ENCODE results near the gene RACK1.

The RACK1 gene

DNA sequence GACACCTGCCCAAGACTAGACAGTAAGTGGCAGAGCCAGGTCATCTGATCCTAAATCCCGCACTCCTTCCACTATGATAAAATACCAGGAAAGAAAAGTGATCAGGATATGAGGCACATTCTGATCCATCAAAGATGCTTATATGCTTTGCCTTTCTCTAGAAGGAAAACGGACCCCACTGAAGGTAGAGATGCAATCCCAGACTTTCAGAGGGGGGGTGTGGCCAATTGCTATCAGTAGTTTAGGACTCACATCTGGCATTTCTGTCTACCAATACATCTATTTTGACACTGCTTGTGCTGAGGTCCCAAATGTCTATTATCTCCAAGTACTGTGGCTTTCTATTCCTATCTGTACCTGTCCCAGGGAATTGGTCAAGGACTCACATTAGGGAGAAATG lies 15.6 kb upstream of the RACK1 start:
- DNase-seq: no peak

DNA sequence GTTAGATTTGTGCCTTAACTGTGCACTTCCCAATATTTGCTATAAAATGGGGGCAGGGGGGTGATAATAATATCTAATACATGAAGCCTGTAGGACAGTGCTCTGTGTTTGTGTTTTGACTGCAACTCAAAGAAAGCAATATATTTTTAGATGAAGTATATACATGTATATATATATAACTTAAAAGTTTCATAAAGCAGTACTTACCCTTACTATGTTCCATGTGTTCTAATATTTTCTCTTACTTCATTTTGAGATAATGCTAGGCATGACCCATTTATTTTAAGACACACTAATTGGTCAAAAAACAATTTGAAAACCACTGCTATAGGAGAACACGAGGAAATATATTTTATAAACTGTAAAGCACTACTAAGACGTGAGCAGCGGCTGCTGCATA lies 14.9 kb upstream of the RACK1 start:
- no peak for DNase-seq

DNA sequence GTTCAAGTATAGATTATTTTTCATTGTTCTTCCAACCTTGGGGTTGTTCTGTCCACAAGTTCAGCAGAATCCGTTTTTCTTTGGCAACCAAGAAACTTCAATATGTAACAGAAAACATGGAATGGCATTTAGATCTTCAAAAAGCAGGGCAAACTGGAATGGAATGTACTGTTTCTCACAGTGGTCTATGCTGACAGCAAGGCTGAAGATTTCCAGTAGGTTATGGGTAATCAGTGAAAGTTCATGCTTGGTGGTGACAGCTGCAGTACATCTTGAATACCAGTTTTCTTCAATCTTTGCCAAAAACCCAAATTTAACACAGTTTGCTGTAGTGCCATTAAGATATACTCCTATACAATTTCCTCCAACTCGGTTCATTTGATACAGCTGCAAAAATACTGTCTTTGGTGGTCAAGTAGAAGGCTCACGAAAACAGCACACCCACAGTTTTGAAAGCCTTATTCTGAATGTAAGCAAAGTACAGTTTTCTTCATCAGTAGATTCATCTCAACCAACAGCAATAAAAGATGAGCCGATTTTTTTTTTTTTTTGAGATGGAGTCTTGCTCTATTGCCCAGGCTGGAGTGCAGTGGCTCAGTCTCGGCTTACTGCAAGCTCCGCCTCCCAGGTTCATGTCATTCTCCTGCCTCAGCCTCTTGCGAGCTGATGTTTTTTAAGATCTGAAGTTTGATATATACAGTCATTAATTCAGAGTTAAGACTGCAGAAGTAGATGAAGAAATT lies 12.3 kb upstream of the RACK1 start:
- DNase-seq: no peak

DNA sequence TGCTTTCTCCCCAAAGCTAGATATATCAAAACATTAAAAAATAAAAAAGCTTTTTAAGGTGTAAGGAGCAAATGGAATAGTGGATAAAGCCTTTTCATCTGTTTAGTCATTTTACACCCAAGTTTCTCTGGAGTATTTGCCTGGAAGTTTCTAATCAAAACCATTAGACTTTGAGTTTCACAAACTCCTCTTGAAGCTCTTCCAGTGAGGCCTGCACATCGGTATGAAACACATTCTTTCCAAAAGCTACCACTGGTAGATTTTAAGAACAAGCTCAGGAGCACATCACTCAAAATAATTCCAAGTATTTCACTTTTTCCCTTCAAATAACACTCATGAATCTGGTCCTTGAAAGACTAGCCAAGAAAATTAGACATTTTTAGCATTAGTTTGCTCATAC lies 11.6 kb upstream of the RACK1 start:
- DNase-seq: no peak

DNA sequence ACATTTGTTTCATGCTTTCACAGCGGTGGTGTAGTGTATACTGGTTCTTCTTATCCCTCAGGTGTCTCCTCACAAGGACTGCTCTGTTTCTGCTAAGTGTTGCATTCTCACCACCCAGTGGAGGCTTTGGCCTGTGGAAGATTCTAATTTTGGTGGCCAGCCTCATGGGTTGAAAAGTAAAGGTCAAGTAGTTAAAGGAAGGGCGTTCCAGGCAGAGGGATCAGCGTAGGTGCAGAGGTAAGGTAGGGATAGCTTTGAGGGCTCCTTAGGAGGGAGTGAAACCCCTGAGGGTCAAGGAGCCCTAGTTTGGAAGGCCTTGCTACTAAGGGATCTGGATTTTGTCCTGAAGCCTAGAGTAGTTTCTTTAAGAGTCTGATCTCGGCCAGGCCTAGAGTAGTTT lies 4.6 kb upstream of the RACK1 start:
- DNase-seq: no peak

DNA sequence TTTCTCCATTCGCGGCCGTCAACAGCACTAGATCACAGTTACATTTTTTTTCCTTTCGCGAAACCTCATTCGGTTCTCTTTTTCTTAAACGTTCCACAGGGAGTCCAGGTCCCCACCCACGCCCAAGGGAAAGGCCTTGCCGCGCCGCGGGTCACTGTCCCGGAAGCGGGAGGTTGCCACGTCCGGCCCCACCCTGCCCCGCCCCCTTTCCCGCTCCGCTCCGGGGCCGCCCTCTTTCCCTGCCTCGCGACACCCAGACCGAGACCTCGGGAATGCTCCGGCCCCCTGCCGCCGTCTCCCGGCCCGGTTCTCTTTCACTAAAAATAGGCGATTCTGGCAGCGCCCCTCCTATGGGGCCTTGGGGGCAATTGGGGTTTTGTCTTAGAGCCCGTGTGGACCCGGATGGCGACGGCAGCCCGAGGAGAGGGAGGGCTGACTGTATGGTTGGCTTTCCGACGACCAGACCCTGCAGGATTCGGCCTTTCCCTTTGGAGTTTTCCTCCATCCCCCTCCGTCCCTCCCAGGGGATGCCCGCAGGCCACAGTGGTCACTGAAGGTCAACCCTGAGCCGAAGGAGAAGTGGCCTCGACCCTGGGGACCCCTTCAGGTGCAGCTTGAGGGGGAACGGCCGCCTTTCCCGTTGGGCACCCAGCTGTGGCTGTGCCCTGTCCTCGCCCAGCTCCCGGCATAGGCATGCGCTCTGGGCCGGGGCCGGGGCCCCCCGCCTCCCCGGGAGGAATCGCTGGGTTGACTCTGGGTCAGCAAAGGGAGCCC lies 2.8 kb upstream of the RACK1 start:
- peak; percentile 82 to 87 for DNase-seq

DNA sequence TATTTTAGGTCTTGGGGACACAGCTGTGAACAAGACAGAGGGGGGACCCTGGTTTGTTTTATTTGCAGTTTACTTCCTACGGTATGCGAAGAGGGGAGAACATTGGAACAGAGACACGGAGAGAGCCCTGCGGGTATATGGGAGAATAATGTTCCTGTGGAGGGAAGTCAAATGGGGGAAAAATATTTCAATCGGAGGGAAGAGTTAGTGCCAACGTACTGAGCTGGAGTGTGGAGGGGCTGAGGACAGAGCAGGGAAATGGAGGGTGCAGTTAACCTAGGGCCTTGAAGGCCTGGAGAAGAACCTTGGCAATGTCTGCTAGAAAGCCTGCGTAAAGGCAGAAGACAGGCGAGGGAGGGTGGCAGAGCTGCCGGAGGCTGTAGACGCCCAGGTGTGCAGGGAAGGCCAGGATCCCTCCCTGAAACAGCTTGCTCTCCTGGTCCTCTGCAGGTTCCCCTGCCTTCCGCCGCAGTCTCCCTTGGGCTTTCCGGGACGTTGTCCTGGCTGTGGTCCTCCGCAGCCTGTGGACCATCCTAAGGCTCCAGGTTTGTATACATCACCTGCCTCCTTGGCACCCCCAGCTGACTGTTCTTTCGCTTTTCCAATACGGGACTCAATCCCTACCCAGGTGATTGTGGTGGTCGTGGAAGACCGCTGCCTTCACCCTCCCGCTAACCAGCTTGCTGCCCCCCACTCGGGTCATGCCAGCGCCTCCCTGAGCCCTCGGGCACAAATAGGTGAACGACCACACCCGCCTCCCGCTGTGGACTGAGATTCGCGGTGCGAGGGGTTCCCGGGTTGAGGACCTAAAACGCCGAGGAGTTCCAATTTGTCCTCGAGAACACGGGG lies 1.9 kb upstream of the RACK1 start:
- no peak for DNase-seq

DNA sequence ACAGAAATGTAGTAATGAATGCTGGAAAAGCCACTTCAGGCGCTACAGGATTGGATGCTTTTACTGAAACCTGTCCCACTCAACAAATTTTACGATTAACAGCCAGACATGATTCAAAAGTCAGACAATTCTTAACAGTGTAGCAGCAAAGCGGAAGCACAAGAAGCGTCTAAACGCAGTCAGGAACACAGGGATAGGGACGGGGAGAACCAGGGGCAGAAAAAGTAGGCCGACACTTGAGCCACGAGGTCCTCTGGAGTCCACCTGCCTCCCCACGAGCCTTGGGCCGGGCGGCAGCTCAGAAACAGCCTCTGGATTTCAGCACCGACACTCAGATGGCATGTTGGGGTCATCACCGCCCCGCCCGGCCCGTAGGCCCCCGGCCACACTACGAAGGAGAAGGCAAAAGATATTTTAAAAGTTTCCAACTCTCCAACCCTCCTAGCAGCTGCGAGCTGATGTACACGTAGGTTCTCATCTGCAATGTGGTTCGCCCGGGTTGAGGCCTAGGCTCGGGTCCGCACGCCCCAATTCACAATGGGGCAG lies 615 bp downstream of the RACK1 start:
- peak in 1 of 2 donors; percentile 54 for DNase-seq

DNA sequence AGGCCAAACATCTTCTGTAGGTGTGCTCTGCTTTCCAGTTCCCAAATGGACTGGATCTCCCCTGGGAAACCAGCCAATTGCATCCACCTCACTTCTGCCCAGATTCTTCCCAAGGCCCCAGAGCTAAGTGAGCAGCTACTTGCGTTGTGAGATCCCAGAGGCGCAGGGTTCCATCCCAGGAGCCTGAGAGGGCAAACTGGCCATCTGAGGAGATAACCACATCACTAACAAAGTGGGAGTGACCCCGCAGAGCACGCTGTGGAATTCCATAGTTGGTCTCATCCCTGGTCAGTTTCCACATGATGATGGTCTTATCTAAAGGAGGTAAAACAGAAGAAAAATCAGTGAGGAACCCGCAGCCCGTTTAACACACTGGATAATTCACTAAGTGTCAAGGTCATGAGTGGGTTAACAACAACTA lies 1.7 kb downstream of the RACK1 start:
- no peak for DNase-seq

DNA sequence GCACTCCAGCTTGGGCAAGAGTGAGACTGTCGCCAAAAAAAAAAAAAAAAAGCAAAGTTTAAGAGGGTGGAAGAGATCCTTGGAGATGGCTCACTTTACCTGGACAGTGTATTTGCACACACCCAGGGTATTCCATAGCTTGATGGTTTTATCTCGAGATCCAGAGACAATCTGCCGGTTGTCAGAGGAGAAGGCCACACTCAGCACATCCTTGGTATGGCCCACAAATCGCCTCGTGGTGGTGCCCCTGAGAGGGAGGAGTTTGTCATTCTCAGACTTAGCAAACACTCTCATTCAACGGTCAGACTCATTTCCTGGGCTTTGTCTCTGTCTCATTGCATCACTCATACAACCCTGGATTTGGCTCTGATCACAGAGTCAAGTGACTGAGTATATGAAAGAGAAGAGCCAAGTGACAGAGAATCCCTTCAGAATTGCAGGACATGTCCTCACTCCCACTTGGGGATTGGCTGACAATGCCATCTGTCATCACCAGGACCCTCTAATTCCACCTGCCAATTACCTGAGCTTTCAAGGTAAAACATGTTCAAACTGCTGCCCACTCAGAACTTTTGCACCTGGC lies 2.2 kb downstream of the RACK1 start:
- DNase-seq: peak; percentile 61 to 62

DNA sequence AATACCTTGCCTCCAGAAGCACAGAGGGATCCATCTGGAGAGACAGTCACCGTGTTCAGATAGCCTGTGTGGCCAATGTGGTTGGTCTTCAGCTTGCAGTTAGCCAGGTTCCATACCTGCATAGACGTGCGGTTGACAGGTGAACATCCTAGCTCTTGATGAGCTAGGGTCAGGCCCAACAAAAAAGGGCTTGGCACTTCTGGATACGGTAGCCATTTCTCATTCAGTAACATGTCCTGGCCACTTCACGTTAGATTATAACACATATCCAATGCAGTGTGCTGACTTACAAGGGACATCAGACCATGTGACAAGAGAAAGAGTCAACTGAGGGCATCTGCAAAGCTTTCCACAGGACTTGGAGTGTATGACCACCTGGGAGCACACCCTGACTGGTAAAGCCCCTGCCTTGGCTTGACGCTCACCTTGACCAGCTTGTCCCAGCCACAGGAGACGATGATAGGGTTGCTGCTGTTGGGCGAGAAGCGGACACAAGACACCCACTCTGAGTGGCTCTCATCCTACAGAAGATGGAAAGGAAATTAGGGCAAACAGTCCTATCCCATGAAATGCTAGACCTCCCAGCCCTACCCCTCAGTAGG lies 4.5 kb downstream of the RACK1 start:
- no peak for DNase-seq

DNA sequence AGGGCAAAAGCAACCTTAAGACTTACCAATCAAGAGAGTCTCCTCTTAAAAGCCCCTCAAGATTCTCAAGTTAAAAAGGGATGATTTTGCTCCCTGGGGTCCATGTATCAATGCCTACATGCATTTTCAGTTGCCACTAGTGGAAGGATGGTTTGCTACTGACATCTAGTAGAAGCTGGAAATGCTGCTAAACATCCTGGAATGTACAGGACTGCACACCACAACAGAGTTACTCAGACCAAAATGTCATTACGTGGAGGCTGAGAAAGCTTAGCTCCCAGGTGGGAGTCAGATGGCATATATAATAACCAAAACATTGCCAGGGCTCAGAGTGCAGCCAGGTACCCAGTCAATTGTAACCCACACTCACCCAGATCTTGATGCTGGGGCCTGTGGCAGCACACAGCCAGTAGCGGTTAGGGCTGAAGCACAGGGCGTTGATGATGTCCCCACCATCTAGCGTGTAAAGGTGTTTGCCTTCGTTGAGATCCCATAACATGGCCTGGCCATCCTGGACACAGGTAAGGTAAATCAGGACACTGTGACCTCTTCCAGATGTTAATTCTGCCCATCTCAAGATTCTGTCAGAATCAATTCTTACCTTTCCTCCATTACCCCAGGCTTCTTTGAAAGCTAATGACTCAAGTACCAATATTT lies 5.8 kb downstream of the RACK1 start:
- no peak for DNase-seq

DNA sequence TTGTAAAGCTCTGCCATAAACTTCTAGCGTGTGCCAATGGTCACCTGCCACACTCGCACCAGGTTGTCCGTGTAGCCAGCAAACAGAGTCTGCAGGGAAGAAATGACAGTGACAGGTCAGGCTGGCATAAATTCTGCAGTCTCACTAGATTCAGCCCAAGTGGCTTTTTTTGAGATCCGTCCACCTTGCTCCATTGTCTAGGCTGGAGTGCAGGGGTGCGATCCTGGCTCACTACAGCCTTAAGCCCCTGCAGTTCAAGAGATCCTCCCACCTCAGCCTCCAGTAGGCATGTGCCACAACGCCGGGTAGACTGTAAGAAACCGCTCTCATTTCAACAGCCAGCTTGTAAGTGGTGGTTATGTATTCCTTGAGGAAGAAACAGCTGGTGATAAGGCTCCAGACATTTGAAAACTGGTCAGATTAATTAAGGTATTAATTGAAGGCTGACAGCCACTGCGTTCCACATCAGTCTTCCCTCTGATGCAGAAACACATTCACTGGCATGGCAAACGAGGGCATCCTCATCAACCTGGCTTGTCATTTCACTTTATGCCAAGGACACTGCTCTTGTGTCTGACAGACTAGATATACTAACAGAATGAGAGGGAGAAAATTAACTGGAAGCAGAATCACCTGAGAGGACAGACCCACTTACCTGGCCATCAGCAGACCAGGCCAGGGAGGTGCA lies 6.6 kb downstream of the RACK1 start:
- DNase-seq: no peak

DNA sequence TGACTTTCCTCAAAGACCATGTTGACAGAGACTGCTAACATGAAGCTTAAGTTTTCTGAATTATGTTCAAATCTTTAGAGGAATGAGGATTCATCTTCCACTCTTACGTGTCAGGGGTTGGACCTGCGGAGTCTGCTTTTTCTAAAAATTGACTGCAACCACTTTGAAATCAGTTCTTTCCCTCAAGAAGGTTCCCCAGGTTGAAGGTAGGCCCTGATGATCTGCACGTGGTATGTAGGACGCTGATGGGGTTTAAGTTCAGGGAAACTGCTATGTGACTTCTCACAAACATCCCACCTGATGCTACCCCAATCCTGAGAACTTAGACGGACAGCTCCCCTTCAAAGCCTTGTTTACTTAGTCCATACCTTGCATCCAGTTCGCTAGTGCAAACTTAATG lies 7.2 kb downstream of the RACK1 start:
- DNase-seq: no peak

DNA sequence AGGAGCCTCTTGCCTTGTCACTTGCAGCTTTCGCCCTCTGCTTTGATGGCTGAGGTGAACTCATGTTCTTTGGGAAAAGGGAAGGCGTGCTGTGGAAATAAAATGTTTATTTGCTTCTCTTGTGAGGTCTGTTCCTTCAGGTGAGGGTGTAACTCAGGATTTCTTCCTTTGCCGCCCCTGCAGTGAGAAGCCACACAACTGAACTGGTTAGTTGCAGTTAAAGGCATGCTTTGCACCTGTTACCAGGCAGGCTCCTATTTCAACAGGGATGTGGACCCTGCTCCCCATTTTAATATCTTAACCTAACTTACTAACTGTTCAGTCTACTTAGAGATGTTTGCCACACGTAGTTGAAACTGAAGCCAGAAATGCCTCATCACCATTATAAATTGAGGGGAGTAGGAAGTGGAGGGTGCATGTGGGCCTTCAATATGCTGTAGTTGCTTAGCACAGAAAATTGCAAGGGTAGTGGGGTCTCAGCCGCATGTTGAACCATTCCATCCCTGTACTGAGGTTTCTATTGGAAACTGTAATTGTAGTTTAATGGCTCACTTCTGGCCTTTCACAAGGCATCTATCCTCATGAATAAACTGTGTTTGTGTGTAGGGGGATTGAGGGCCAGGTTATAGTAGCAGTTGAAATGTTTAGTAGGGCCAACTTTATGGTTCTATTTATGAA lies 7.9 kb downstream of the RACK1 start:
- no peak for DNase-seq

DNA sequence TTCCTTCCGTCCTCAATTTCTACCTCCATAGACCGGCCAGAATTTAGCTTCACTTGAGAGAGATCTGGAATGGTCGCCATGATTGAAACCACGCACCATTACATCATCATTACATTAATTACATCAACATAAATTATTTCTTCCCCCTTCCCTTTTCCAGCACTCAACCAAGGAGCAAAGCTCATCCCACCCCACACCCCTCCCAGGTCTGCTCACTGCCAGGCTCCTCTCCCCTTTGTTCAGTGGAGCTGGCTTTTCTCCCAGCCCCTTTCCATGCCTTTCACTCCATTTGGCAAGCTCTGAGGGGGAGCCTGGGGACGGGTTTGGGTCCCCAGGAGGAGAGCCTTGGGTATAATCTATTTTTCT lies 8.4 kb downstream of the RACK1 start:
- no peak for DNase-seq

DNA sequence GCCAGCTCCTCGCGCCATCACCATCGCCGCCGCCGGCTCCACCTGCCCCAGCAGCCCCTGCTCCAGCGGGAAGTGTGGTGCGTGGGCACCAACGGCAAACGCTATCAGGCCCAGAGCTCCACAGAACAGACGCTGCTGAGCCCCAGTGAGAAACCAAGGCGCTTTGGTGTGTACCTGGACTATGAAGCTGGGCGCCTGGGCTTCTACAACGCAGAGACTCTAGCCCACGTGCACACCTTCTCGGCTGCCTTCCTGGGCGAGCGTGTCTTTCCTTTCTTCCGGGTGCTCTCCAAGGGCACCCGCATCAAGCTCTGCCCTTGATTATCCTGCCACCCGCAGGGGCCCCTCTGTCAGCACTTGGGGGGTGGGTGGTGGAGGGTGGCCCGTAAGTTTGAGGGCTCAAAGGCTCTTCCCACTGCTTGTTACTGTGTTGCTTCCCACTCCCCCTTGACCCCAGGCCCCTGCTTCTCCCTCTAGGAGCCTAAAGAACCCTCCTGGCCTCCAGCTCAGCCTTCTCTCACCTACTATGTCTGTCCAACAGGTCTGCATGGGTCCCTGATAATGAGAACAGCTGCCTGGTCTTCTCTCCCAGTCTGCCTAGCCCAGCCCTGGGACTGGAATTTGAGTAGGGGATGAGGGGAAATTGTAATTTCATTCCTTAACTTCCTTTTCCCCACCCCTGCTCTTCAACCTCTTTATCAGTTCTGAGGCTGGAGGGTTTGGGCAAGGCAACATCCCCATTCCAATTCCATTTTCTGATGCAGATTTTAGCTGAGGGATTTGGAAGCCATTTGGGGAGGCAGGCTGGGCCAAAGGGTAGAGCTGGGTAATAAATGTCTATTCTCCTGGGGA lies 9.0 kb downstream of the RACK1 start:
- peak in 1 of 2 donors; percentile 41 for DNase-seq

DNA sequence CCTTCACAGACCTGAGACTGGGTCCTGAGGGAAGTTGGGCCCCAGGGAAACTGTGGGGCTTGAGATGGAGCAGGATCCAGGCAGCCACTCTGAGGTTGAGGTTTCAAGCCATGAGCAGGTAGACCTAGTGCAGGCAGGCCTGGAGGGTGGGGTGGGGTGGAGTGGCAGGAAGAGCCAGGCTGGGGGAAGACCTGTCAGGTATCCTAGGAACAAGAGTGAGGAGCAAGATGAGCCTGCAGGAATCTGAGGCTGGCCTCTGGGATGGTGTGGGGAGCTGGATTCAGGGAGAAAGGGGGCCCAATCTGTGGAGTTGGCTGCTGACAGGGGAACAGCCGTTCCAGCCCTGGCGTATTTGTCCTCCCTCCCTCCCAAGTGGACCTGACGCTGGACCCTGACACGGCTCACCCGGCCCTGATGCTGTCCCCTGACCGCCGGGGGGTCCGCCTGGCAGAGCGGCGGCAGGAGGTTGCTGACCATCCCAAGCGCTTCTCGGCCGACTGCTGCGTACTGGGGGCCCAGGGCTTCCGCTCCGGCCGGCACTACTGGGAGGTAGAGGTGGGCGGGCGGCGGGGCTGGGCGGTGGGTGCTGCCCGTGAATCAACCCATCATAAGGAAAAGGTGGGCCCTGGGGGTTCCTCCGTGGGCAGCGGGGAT lies 9.8 kb downstream of the RACK1 start:
- no peak for DNase-seq
